GM21447 (cell line): ENCODE data around the gene NUMB.
"Not testable (repeated sequence)": the region's sequence is repeated elsewhere in the genome, so short reads cannot be mapped to it uniquely, and the experiment has no call there.

Experiments used
- ATAC-seq: cut with Tn5 transposase; IDR thresholded peaks from one replicate; pipeline ENCODE4 v1.9.1; 2021; ENCODE audit not compliant: unreplicated experiment

Gene NUMB

GRCh38 chr14:73365727-73366126 lies 92.6 kb downstream of the NUMB start:
- no peak for ATAC-seq

- no peak for ATAC-seq
Measured at GRCh38 chr14:73364559-73364958, 93.8 kb downstream of the NUMB start.

GRCh38 chr14:73359445-73359844 lies 98.9 kb downstream of the NUMB start:
- no peak for ATAC-seq

GRCh38 chr14:73358187-73358586 lies 100.2 kb downstream of the NUMB start:
- no peak for ATAC-seq

GRCh38 chr14:73349091-73349490 lies 109.3 kb downstream of the NUMB start:
- not testable (repeated sequence) for ATAC-seq

GRCh38 chr14:73344319-73344718 lies 114.0 kb downstream of the NUMB start:
- ATAC-seq: no peak

- ATAC-seq: no peak
Measured at GRCh38 chr14:73342670-73343069, 115.7 kb downstream of the NUMB start.

GRCh38 chr14:73339846-73340595 lies 118.3 kb downstream of the NUMB start:
- no peak for ATAC-seq

- no peak for ATAC-seq
Measured at GRCh38 chr14:73339206-73339605, 119.1 kb downstream of the NUMB start.

GRCh38 chr14:73338551-73338950 lies 119.8 kb downstream of the NUMB start:
- no peak for ATAC-seq

- no peak for ATAC-seq
Measured at GRCh38 chr14:73333031-73333430, 125.3 kb downstream of the NUMB start.

GRCh38 chr14:73325630-73326299 lies 132.6 kb downstream of the NUMB start:
- ATAC-seq: no peak

GRCh38 chr14:73325063-73325462 lies 133.3 kb downstream of the NUMB start:
- no peak for ATAC-seq

- ATAC-seq: no peak
Measured at GRCh38 chr14:73324533-73324932, 133.8 kb downstream of the NUMB start.

- ATAC-seq: no peak
Measured at GRCh38 chr14:73323896-73324399, 134.4 kb downstream of the NUMB start.

- ATAC-seq: no peak
Measured at GRCh38 chr14:73313151-73313550, 145.2 kb downstream of the NUMB start.

- no peak for ATAC-seq
Measured at GRCh38 chr14:73312687-73313086, 145.7 kb downstream of the NUMB start.

- no peak for ATAC-seq
Measured at GRCh38 chr14:73311708-73312030, 146.7 kb downstream of the NUMB start.

GRCh38 chr14:73309207-73309606 lies 149.1 kb downstream of the NUMB start:
- ATAC-seq: not testable (repeated sequence)

GRCh38 chr14:73307261-73307660 lies 151.1 kb downstream of the NUMB start:
- ATAC-seq: no peak

GRCh38 chr14:73305499-73305898 lies 152.8 kb downstream of the NUMB start:
- ATAC-seq: no peak

GRCh38 chr14:73295198-73295796 lies 163.0 kb downstream of the NUMB start:
- ATAC-seq: no peak
